Measurements from ENCODE around the gene ZNF189.

Gene ZNF189

DNA sequence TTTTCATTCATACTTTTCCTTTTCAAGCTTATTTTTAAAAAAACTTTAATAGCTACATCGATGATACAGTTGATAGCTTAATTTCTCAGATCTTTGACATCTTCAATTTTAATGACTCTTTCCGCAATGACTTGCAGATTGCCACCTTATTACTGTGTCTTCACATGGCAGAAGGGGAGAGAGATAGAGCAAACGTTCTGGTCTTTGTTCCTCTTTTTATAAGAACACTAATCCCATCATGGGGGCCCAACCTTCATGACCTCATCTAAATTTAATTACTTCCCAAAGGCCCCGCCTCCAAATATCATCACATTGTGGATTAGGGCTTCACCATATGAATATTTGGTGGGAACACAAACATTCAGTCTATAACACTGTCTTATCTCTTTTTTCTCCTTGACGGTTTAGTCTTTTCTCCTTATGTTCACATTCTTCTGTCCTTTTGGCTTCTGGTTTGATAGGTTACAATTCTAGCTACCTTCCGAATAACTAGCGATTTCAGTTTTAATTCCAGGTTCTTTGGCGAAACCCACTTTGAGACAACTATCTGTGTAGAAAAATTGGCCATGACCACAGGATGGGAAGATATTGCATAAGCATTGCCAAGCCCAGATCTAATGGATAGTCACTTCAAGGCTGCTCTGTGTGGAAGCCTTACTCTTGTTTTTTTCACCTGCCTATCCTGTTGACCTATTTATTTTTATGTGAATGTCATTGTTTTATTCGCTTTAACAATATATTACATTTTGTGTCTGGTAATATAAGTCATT is 5.0 kb downstream of the ZNF189 start:
- Mint-ChIP-seq H3K4me3 (peak overlapping the region in 1 of 3 experiments; percentile 71), H3K36me3 (ENCODE audit: low read depth) (peaks cover 97% of the 10 kb centered on the region), H3K9me3 (peaks cover 76% of the 10 kb centered on the region), H3K27me3 (ENCODE audit: low read depth) (no peaks in the 10 kb centered on the region), H3K27ac (no peak overlapping the region), H3K4me1 (peaks cover 19% of the 10 kb centered on the region)
- TF ChIP-seq, protein P1, sequence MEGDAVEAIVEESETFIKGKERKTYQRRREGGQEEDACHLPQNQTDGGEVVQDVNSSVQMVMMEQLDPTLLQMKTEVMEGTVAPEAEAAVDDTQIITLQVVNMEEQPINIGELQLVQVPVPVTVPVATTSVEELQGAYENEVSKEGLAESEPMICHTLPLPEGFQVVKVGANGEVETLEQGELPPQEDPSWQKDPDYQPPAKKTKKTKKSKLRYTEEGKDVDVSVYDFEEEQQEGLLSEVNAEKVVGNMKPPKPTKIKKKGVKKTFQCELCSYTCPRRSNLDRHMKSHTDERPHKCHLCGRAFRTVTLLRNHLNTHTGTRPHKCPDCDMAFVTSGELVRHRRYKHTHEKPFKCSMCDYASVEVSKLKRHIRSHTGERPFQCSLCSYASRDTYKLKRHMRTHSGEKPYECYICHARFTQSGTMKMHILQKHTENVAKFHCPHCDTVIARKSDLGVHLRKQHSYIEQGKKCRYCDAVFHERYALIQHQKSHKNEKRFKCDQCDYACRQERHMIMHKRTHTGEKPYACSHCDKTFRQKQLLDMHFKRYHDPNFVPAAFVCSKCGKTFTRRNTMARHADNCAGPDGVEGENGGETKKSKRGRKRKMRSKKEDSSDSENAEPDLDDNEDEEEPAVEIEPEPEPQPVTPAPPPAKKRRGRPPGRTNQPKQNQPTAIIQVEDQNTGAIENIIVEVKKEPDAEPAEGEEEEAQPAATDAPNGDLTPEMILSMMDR (IDR thresholded peaks at IDR 0.05; ENCODE audit: unreplicated experiment in 3 of 3): no peak

DNA sequence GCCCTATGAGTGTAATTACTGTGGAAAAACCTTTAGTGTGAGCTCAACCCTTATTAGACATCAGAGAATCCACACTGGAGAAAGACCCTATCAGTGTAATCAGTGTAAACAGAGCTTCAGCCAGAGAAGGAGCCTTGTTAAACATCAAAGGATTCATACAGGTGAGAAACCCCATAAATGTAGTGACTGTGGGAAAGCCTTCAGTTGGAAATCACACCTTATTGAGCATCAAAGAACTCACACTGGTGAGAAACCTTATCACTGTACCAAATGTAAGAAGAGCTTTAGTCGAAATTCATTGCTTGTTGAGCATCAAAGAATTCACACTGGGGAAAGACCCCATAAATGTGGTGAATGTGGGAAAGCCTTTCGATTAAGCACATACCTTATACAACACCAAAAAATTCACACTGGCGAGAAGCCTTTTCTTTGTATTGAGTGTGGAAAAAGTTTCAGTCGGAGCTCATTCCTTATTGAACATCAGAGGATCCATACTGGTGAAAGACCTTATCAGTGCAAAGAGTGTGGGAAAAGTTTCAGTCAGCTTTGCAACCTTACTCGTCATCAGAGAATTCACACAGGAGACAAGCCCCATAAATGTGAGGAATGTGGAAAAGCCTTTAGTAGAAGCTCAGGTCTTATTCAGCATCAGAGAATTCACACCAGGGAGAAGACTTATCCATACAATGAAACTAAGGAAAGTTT is 9.9 kb downstream of the ZNF189 start:
- H3K27ac Mint-ChIP-seq: no peak overlapping the region
- peaks cover 85% of the 10 kb centered on the region for H3K9me3 Mint-ChIP-seq
- no peaks in the 10 kb centered on the region for H3K27me3 Mint-ChIP-seq (ENCODE audit: low read depth)
- TF ChIP-seq, protein P1 (IDR thresholded peaks at IDR 0.05; ENCODE audit: unreplicated experiment in 3 of 3): no peak
- peaks cover 98% of the 10 kb centered on the region for H3K36me3 Mint-ChIP-seq (ENCODE audit: low read depth)
- no peak overlapping the region for H3K4me3 Mint-ChIP-seq
- H3K4me1 Mint-ChIP-seq: no peaks in the 10 kb centered on the region

DNA sequence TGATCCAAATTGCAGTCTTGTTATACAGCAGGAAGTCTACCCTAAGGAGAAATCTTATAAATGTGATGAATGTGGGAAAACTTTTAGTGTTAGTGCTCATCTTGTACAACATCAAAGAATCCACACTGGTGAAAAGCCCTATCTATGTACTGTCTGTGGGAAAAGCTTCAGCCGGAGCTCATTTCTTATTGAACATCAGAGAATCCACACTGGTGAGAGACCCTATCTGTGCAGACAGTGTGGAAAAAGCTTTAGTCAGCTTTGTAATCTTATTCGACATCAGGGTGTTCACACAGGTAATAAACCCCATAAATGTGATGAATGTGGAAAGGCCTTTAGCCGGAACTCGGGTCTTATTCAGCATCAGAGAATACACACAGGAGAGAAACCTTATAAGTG is 10.4 kb downstream of the ZNF189 start:
- no peaks in the 10 kb centered on the region for H3K4me1 Mint-ChIP-seq
- H3K27me3 Mint-ChIP-seq (ENCODE audit: low read depth): no peaks in the 10 kb centered on the region
- H3K9me3 Mint-ChIP-seq: peaks cover 84% of the 10 kb centered on the region
- H3K4me3 Mint-ChIP-seq: no peak overlapping the region
- peaks cover 98% of the 10 kb centered on the region for H3K36me3 Mint-ChIP-seq (ENCODE audit: low read depth)
- TF ChIP-seq, protein P1 (IDR thresholded peaks at IDR 0.05; ENCODE audit: unreplicated experiment in 3 of 3): no peak
- no peak overlapping the region for H3K27ac Mint-ChIP-seq

DNA sequence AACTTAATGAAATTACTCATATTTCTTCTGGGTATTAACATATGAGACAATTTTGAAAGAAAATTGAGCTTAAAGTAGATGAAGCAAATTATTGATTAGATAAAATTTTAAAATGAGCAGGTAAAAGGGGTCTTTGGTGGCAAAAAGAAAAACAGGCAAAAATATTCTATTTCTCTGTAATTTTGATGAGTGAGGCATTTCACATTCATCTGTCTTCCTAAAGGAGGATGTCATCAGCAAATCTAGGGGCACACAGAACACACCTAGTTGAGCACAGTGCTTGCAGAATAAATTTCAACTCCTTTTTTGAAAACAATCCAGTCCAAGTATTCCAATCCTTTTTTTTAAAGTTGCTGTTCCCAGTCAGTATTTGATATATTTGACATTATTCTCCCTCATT is 16.2 kb downstream of the ZNF189 start:
- H3K4me3 Mint-ChIP-seq: no peak overlapping the region

DNA sequence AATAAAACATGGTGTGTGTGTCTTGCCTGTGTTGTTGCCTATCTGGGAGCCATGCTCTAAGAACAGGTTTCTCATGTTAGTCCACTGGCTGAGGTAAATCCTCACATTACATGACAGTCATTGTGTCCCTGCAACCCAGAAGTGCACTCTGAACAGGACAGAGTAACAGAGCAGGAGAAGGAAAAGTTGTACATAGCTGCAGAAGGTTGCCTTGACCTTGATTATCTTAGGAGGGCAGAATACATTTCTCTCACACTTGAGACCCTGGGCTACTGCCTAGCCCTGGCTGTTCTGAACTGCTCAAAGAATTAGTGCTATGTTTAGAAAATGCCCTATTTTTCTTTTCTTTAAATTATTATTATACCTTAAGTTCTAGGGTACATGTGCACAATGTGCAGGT is 16.9 kb downstream of the ZNF189 start:
- TF ChIP-seq, protein P1 (IDR thresholded peaks at IDR 0.05; ENCODE audit: unreplicated experiment in 3 of 3): no peak
- H3K36me3 Mint-ChIP-seq (ENCODE audit: low read depth): peaks cover 60% of the 10 kb centered on the region
- H3K9me3 Mint-ChIP-seq: peaks cover 49% of the 10 kb centered on the region
- no peaks in the 10 kb centered on the region for H3K27me3 Mint-ChIP-seq (ENCODE audit: low read depth)
- no peak overlapping the region for H3K4me3 Mint-ChIP-seq
- H3K4me1 Mint-ChIP-seq: peaks cover 7% of the 10 kb centered on the region
- no peak overlapping the region for H3K27ac Mint-ChIP-seq

More for the DNA sequence above, 16.2 kb downstream of the ZNF189 start:
- Mint-ChIP-seq H3K9me3 (peaks cover 54% of the 10 kb centered on the region), H3K36me3 (ENCODE audit: low read depth) (peaks cover 67% of the 10 kb centered on the region), H3K27me3 (ENCODE audit: low read depth) (no peaks in the 10 kb centered on the region), H3K4me1 (peaks cover 7% of the 10 kb centered on the region), H3K27ac (no peak overlapping the region)
- TF ChIP-seq, protein P1 (IDR thresholded peaks at IDR 0.05; ENCODE audit: unreplicated experiment in 3 of 3): no peak
